ENCODE measurements around the gene LEP.
A peak's percentile ranks its signal among the peaks of the same experiment; 100 is the strongest.

LEP gene

DNA sequence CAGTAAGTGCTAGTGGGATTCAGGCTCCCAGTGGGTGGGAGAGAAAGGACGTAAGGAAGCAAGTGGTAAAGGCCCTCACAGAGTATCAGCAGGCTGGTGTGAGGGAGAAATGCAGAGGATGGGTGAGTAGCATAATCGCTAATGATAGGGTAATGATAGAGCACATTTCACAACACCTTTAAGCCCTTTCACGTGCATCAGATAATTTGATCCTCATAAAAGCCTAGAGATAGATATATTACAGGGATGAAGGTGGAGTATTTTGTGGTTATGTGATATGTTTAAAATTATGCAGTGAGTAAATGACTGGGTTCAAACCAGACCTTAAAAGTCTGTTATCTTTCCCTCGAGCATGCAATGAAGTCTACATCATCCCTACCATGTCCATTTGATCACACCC lies 10.3 kb downstream of the LEP start:
- no peak for DNase-seq

- no peak for DNase-seq
Observed at GRCh38 chr7:128253701-128254100, 12.6 kb downstream of the LEP start.

DNA sequence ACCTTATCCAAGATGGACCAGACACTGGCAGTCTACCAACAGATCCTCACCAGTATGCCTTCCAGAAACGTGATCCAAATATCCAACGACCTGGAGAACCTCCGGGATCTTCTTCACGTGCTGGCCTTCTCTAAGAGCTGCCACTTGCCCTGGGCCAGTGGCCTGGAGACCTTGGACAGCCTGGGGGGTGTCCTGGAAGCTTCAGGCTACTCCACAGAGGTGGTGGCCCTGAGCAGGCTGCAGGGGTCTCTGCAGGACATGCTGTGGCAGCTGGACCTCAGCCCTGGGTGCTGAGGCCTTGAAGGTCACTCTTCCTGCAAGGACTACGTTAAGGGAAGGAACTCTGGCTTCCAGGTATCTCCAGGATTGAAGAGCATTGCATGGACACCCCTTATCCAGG lies 13.4 kb downstream of the LEP start:
- DNase-seq, result no peak

DNA sequence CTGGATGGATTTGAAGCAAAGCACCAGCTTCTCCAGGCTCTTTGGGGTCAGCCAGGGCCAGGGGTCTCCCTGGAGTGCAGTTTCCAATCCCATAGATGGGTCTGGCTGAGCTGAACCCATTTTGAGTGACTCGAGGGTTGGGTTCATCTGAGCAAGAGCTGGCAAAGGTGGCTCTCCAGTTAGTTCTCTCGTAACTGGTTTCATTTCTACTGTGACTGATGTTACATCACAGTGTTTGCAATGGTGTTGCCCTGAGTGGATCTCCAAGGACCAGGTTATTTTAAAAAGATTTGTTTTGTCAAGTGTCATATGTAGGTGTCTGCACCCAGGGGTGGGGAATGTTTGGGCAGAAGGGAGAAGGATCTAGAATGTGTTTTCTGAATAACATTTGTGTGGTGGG lies 14.2 kb downstream of the LEP start:
- DNase-seq, result no peak

GRCh38 chr7:128257458-128257857 lies 16.4 kb downstream of the LEP start:
- DNase-seq, result no peak

DNA sequence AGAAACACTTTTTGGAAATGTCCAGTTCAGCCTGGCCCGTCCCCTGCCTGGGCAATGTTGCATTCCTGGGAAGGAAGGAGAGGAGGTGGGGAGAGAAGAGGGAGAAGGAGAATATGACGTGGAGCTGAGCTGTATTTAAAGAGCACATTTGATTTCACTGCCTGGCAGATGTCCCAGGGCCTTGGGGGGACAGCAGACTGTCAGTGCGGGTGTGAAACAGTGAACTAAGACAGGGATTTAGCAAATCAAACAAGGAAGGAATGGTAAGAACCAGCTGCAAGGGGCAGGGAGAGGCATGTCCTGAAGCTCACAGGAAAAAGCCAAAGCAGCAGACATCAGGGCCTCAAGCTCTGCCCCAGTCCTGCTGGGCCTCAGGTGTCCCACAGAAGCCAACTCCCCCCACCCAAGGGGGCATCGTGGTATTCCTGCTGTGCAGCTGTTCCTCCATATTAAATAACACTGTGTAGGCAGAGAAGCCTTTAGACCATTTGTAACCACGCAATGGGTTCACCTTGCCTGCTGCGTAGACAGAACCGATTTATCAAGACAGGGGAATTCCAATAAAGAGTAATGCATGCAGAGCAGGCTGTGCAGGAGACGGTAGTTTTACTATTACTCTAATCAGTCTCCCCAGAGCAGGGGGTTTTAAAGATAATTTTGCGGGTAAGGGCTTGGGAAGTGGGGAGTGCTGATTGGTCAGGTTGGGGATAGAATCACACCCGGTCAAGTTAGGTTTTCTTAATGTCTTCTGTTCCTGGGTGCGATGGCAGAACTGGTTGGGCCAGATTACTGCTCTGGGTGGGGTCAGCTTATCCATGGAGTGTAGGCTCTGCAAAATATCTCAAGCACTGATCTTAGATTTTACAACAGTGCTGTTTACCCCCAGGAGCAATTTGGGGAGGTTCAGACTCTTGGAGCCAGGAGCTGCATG lies 18.3 kb downstream of the LEP start:
- DNase-seq, result peak; percentile 88

GRCh38 chr7:128260069-128260795 lies 19.2 kb downstream of the LEP start:
- DNase-seq, result no peak

DNA sequence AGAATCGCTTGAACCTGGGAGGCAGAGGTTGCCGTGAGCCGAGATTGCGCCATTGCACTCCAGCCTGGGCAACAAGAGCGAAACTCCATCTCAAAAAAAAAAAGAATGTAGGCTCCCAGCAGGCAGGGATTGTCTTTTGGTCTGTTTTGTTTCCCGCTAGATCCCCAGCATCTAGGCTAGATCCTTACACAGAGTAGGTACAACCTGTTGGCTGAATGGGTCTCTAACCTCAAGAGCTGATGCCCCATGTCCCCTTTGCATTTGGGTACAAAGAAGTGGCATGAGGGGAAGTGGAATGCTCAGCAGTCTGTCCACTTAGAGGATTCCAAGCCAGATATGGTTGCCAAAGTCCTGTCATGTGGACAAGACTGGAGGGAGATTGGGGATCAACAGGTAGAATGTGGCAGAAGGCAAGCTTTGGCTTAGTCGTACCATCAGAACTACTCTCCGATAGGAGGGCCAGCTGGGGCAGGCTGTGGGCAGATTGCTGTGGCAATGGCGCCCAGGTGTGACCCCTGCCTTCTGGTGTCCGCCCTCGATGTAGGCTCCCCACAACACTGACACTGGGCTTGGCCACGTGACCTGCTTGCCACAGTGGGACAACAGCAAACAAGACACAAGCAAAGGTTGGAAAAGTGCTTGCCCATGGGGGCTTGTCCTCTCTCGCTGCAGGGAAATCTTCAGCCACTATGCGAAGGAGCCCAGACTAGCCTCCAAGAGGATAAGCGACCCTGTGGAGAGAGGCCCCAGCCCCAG lies 21.4 kb downstream of the LEP start:
- DNase-seq, result no peak

DNA sequence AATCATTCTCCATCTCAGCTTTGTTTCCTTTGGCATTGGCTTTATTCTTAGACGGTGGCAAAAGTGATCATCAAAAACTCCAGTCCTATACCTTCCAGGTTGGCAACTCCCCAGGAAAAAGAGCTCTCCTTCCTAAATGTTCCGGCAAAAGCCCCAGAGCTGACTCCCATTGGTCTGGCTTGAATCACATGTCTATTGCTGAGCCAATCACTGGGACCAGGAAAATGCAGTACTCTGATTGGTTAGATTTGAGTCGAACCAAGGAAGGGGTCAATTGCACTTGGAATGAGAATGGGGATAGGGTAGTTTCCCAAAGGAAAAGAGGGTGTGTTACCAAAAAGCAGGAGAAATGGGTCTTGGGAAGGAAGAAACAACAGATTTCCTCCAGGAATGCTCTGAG lies 22.3 kb downstream of the LEP start:
- no peak for DNase-seq

GRCh38 chr7:128264477-128264876 lies 23.4 kb downstream of the LEP start:
- DNase-seq, result no peak

DNA sequence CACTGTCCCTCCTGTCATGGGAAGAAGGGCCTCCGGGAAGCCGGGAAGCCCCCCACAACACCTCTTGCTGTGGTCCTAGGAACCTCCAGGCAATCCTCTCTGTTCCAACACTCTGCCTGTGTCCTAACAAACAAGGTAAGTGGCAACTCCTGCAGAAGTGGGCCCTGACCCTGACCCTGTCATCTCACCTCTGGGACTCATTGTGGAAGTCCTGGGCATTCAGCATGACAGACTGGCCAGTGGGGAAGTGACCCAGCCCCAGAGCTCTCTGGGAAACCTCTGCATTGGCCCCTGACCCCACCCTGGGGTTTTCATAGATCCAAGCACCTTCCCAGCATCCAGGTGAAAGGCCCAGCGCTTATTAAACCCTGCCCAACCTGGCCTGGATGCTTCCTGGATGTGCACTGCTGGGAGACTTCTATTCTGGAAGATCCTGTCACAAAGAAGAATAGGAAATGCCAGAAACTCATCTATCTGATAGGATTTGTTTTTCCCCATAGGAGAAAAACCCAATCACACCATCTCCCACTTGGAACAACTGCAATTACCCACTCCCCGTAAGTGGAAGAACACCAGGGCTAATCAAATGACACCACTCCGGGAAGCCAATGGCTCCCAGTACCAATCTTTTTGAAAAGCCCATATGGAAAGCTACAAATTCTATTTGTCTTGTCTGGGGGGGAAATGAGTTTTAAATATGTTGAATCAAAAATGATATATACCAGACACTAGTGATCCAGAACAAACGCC lies 24.3 kb downstream of the LEP start:
- DNase-seq, result no peak

GRCh38 chr7:128265906-128266300 lies 24.8 kb downstream of the LEP start:
- DNase-seq, result no peak

- no peak for DNase-seq
Observed at GRCh38 chr7:128266529-128266882, 25.4 kb downstream of the LEP start.

DNA sequence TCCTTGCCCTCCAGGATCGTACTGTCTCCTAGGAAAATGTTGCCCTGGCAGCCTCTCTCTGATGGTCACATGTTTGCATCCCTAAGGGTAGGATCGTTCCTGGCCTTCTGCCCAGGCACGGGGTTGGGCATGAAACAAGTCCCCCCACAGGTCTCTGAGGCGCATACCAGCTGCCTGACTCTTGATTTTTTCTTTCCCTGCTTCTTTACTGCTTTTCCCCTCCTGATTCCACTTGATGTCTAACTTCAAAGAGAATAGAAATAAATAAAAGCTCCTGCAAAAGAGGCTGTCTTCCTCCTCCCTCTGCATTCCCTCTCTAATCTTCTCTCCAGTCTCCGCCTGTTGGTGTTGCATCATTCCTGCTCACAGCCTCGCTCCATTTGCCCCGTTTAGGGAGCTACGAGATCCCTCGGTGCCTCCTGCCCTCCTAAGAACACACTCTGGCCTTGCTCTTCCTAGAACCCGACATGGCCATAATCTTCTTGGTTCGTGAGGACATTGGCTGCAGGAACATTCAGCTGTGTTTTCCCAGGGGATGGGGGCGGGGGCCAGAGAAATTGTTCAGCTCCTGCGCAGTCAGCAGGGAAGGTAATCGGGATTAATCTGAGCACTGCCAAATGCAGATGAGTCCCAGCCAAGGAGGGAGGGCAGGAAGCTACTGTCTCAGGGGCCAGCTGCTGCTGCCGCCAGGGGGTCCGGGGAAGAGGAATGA lies 26.0 kb downstream of the LEP start:
- DNase-seq, result peak; percentile 98

GRCh38 chr7:128267595-128267924 lies 26.5 kb downstream of the LEP start:
- DNase-seq, result no peak

- DNase-seq, result peak; percentile 90
Observed at GRCh38 chr7:128268233-128268632, 27.2 kb downstream of the LEP start.

DNA sequence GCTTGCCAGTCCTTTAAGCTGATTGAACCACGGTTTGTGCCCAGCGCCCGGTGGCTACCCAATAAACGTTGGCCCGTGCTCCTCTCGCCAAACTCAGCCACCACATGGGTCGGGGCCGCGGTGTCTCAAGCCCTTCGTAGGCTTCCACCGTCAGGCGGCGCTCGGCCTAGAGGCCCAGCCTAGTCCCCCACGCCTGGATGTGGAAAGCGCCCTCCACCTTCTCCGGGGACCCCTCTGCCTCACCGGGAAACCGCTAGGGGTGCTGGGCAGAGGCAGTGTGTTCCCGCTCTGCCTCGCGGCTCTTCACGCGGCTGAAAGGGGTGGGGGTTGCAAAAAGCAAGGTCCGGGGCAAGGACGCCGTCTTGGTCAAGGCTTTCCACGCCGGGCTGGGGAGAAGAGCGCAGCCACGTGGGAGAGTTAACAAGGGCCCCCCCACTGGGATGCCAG lies 29.8 kb downstream of the LEP start:
- DNase-seq, result no peak

DNA sequence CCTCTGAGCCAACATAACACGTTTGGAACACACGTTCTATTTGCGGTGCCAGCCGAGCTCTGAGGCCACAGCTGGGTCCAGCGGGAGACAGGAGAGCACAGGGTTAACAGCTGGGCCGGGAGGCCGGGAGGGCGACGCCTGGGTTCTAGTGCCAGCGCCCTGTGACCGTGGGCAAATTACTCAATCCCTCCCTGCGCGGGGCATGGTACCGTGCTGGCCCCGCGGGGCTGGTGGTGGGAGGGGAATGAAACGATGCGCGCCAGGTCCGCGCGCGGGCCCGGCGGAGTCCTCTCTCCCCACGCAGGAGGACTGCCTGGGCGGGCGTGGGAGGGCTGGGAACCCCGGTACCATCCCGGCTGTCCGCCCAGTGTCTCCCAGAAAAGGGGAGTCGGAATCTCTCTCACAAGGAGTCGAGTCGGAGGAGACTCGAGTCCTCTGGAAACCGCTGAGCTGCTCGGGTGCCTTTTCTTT lies 30.4 kb downstream of the LEP start:
- DNase-seq, result no peak

DNA sequence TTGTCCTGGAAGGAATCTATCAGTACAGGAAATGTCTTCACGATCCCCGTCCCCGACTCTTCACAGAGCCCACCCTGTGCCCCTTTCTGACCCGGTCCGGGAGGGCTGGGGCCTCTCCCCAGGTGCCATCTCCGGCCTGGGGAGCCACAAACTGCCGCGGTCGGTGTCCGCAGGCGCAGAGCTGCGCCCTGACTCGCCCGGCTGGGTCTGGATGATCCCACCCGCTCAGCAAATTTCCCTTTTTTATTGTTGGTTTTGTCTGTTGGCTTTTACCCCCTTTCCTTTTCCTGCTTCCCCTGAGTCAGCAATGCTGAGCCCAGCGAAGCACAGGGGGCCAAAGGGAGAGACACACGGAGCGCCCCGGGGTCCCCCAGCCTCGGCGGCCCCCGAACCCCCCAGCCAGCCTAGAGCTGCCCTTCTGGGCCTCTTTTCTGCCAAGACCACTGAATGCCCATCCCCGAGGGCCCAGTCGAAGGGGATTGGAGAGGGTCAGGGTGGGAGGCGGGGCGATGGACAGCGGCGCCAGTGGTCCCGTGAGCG lies 30.9 kb downstream of the LEP start:
- DNase-seq, result no peak

DNA sequence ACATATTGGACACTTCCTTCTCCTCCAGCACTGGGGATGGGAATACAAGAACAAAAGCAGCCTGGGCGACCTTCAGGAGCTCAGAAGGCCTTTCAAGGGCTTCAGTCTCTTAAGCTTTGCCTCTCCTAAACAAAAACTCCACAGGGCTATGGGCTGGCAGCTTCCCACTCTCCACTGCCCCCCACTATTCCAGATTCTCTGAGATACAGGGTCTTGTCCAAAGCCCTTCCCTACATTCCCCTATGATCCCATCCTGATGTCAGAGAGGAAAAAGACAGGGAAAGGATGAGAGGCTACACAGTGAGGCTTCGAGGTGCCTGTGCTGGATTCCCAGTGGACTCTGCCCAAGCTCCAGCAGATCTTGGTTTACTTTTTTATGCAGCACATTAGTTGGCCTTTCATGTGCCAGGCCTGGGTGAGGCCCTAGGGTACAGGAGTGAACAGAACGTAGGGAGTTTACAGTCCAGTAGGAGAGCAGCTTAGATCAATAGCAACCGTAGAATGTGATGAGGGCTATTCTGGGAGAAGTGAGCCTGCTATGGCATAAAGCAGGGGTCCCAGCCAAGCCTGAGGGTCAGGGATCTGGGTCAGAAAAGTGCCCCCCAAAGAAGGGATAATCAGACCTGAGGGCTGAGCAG lies 33.3 kb downstream of the LEP start:
- no peak for DNase-seq

- DNase-seq, result no peak
Observed at GRCh38 chr7:128274884-128275603, 34.0 kb downstream of the LEP start.
